Measurements from ENCODE around the gene NEU1. TPM values are rescaled to one million over a fixed set of nuclear protein-coding genes. Genes with fewer than 3 reads are reported as not detected.

Gene NEU1
- total and polyA plus RNA-seq, 4 donors, result 20.3 to 24.6 (median 23.8) TPM

Other genes with a start within 250 kb of the NEU1 start
Only the 30 nearest of the 36 such genes appear.
- gene GPANK1, start 197.8 kb downstream of the NEU1 start, total RNA-seq, result 10 to 100 TPM; 10.9 to 16.5 TPM
- gene GPANK1, start 197.8 kb downstream of the NEU1 start, polyA plus RNA-seq, result 10 to 100 TPM; 15.9 to 22.8 TPM
- 100 to 1,000 TPM; 100 to 106 TPM for gene CSNK2B, start 196.7 kb downstream of the NEU1 start, total RNA-seq
- 100 to 1,000 TPM; 122 to 191 TPM for gene CSNK2B, start 196.7 kb downstream of the NEU1 start, polyA plus RNA-seq
- gene LY6G5B, start 192.8 kb downstream of the NEU1 start, total RNA-seq, result 10 to 100 TPM; 19.6 to 20.8 TPM
- 10 to 100 TPM in 1 of 2 donors, 1 to 10 TPM in 1; 1.6 to 25.1 TPM for gene LY6G5B, start 192.8 kb downstream of the NEU1 start, polyA plus RNA-seq
- gene LY6G5C, start 181.8 kb downstream of the NEU1 start, total RNA-seq, result 1 to 10 TPM; 1.2 to 3.3 TPM
- gene LY6G5C, start 181.8 kb downstream of the NEU1 start, polyA plus RNA-seq, result 1 to 10 TPM; 3.3 to 5.9 TPM
- gene ABHD16A, start 159.5 kb downstream of the NEU1 start, total RNA-seq, result 10 to 100 TPM; 41.8 to 48.1 TPM
- gene ABHD16A, start 159.5 kb downstream of the NEU1 start, polyA plus RNA-seq, result 10 to 100 TPM; 12.9 to 50.1 TPM
- gene LY6G6F, start 156.0 kb downstream of the NEU1 start, total RNA-seq, result not detected
- not detected for gene LY6G6F, start 156.0 kb downstream of the NEU1 start, polyA plus RNA-seq
- gene LY6G6D, start 147.5 kb downstream of the NEU1 start, total RNA-seq, result not detected
- not detected for gene LY6G6D, start 147.5 kb downstream of the NEU1 start, polyA plus RNA-seq
- not detected for gene LY6G6C, start 141.1 kb downstream of the NEU1 start, total RNA-seq
- not detected for gene LY6G6C, start 141.1 kb downstream of the NEU1 start, polyA plus RNA-seq
- gene MPIG6B, start 139.4 kb downstream of the NEU1 start, total RNA-seq, result under 1 TPM; 0.84 to 0.96 TPM
- gene MPIG6B, start 139.4 kb downstream of the NEU1 start, polyA plus RNA-seq, result not detected
- 100 to 1,000 TPM; 122 to 133 TPM for gene DDAH2, start 133.5 kb downstream of the NEU1 start, total RNA-seq
- gene DDAH2, start 133.5 kb downstream of the NEU1 start, polyA plus RNA-seq, result 100 to 1,000 TPM; 118 to 189 TPM
- gene CLIC1, start 126.3 kb downstream of the NEU1 start, total RNA-seq, result 100 to 1,000 TPM; 303 to 322 TPM
- gene CLIC1, start 126.3 kb downstream of the NEU1 start, polyA plus RNA-seq, result 100 to 1,000 TPM; 331 to 368 TPM
- gene MSH5, start 122.8 kb downstream of the NEU1 start, total RNA-seq, result 10 to 100 TPM in 1 of 2 donors, 1 to 10 TPM in 1; 5.9 to 15.1 TPM
- 1 to 10 TPM in 1 of 2 donors, not detected in 1; 7.0 TPM for gene MSH5, start 122.8 kb downstream of the NEU1 start, polyA plus RNA-seq
- gene SAPCD1, start 100.2 kb downstream of the NEU1 start, total RNA-seq, result 1 to 10 TPM in 1 of 2 donors, under 1 TPM in 1; 0.68 to 2.9 TPM
- gene SAPCD1, start 100.2 kb downstream of the NEU1 start, polyA plus RNA-seq, result 1 to 10 TPM in 1 of 2 donors, not detected in 1; 3.2 TPM
- 1 to 10 TPM in 1 of 2 donors, under 1 TPM in 1; 0.58 to 1.3 TPM for gene VWA7, start 85.5 kb downstream of the NEU1 start, total RNA-seq
- gene VWA7, start 85.5 kb downstream of the NEU1 start, polyA plus RNA-seq, result under 1 TPM in 1 of 2 donors, not detected in 1; 0.23 TPM
- 10 to 100 TPM; 44.4 to 49.6 TPM for gene VARS1, start 67.1 kb downstream of the NEU1 start, total RNA-seq
- gene VARS1, start 67.1 kb downstream of the NEU1 start, polyA plus RNA-seq, result 10 to 100 TPM in 1 of 2 donors, 1 to 10 TPM in 1; 9.8 to 26.4 TPM
- gene LSM2, start 55.9 kb downstream of the NEU1 start, total RNA-seq, result 10 to 100 TPM; 32.4 to 33.4 TPM
- 10 to 100 TPM; 41.7 to 42.2 TPM for gene LSM2, start 55.9 kb downstream of the NEU1 start, polyA plus RNA-seq
- gene HSPA1L, start 47.5 kb downstream of the NEU1 start, total RNA-seq, result 1 to 10 TPM; 1.9 TPM
- gene HSPA1L, start 47.5 kb downstream of the NEU1 start, polyA plus RNA-seq, result 1 to 10 TPM; 1.3 to 2.1 TPM
- gene HSPA1A, start 47.3 kb downstream of the NEU1 start, total RNA-seq, result 100 to 1,000 TPM; 194 to 454 TPM
- gene HSPA1A, start 47.3 kb downstream of the NEU1 start, polyA plus RNA-seq, result 10 to 100 TPM; 55.1 to 98.7 TPM
- gene HSPA1B, start 35.1 kb downstream of the NEU1 start, total RNA-seq, result 100 to 1,000 TPM; 155 to 332 TPM
- 10 to 100 TPM; 23.2 to 61.1 TPM for gene HSPA1B, start 35.1 kb downstream of the NEU1 start, polyA plus RNA-seq
- 1 to 10 TPM in 1 of 2 donors, under 1 TPM in 1; 0.60 to 1.5 TPM for gene SLC44A4, start 16.2 kb upstream of the NEU1 start, total RNA-seq
- 10 to 100 TPM in 1 of 2 donors, under 1 TPM in 1; 0.31 to 12.0 TPM for gene SLC44A4, start 16.2 kb upstream of the NEU1 start, polyA plus RNA-seq
- 10 to 100 TPM; 23.6 to 40.4 TPM for gene EHMT2, start 34.9 kb upstream of the NEU1 start, total RNA-seq
- 10 to 100 TPM; 16.7 to 56.8 TPM for gene EHMT2, start 34.9 kb upstream of the NEU1 start, polyA plus RNA-seq
- 1 to 10 TPM; 1.8 to 4.9 TPM for gene ZBTB12, start 39.3 kb upstream of the NEU1 start, total RNA-seq
- 1 to 10 TPM; 1.2 to 3.4 TPM for gene ZBTB12, start 39.3 kb upstream of the NEU1 start, polyA plus RNA-seq
- 10 to 100 TPM; 20.8 to 46.6 TPM for gene C2, start 64.9 kb upstream of the NEU1 start, total RNA-seq
- gene C2, start 64.9 kb upstream of the NEU1 start, polyA plus RNA-seq, result 10 to 100 TPM in 1 of 2 donors, 1 to 10 TPM in 1; 5.6 to 16.7 TPM
- gene CFB, start 83.3 kb upstream of the NEU1 start, total RNA-seq, result 100 to 1,000 TPM in 1 of 2 donors, 10 to 100 TPM in 1; 56.7 to 141 TPM
- 10 to 100 TPM; 26.4 to 90.4 TPM for gene CFB, start 83.3 kb upstream of the NEU1 start, polyA plus RNA-seq
- gene NELFE, start 96.2 kb upstream of the NEU1 start, total RNA-seq, result 10 to 100 TPM; 42.2 to 55.5 TPM
- gene NELFE, start 96.2 kb upstream of the NEU1 start, polyA plus RNA-seq, result 10 to 100 TPM; 61.9 to 71.5 TPM
- gene SKIC2, start 96.4 kb upstream of the NEU1 start, total RNA-seq, result 10 to 100 TPM; 53.8 to 90.3 TPM
- 100 to 1,000 TPM in 1 of 2 donors, 10 to 100 TPM in 1; 26.7 to 188 TPM for gene SKIC2, start 96.4 kb upstream of the NEU1 start, polyA plus RNA-seq
- 10 to 100 TPM; 20.2 to 20.5 TPM for gene DXO, start 109.3 kb upstream of the NEU1 start, total RNA-seq
- gene DXO, start 109.3 kb upstream of the NEU1 start, polyA plus RNA-seq, result 10 to 100 TPM in 1 of 2 donors, 1 to 10 TPM in 1; 5.1 to 41.7 TPM
- gene C4A, start 119.2 kb upstream of the NEU1 start, total RNA-seq, result 100 to 1,000 TPM; 146 to 258 TPM
- gene C4A, start 119.2 kb upstream of the NEU1 start, polyA plus RNA-seq, result 10 to 100 TPM in 1 of 2 donors, 1 to 10 TPM in 1; 7.4 to 43.6 TPM
- 100 to 1,000 TPM; 149 to 225 TPM for gene C4B, start 152.0 kb upstream of the NEU1 start, total RNA-seq
- gene C4B, start 152.0 kb upstream of the NEU1 start, polyA plus RNA-seq, result 10 to 100 TPM; 10.8 to 49.3 TPM
- gene CYP21A2, start 175.6 kb upstream of the NEU1 start, total RNA-seq, result 1 to 10 TPM; 2.2 to 2.3 TPM
- 1 to 10 TPM in 1 of 2 donors, not detected in 1; 3.6 TPM for gene CYP21A2, start 175.6 kb upstream of the NEU1 start, polyA plus RNA-seq